RPMI8226 (cell line): ENCODE results near the gene SPOPL.

Source experiments
- DNase-seq: peaks from one replicate; pipeline ENCODE4 v3.0.0-alpha.2; 2015

Gene SPOPL

GRCh38 chr2:138609446-138609845 is 107.9 kb downstream of the SPOPL start:
- no peak for DNase-seq

- DNase-seq, result no peak
These were observed 108.8 kb downstream of the SPOPL start for GRCh38 chr2:138610201-138610953.

- no peak for DNase-seq
These were observed 113.7 kb downstream of the SPOPL start for GRCh38 chr2:138615257-138615656.

- no peak for DNase-seq
These were observed 115.5 kb downstream of the SPOPL start for GRCh38 chr2:138617026-138617425.

- no peak for DNase-seq
These were observed 117.4 kb downstream of the SPOPL start for GRCh38 chr2:138618971-138619370.

- DNase-seq, result no peak
These were observed 118.9 kb downstream of the SPOPL start for GRCh38 chr2:138620431-138620830.

GRCh38 chr2:138621139-138621538 is 119.6 kb downstream of the SPOPL start:
- DNase-seq, result no peak

GRCh38 chr2:138622613-138623012 is 121.0 kb downstream of the SPOPL start:
- no peak for DNase-seq
